ENCODE measurements around the gene ECEL1. TPM values are rescaled to one million over a fixed set of nuclear protein-coding genes. Genes with fewer than 3 reads are reported as not detected.

ECEL1 gene
- total RNA-seq, 4 donors from 2014 or later: not detected

DNA sequence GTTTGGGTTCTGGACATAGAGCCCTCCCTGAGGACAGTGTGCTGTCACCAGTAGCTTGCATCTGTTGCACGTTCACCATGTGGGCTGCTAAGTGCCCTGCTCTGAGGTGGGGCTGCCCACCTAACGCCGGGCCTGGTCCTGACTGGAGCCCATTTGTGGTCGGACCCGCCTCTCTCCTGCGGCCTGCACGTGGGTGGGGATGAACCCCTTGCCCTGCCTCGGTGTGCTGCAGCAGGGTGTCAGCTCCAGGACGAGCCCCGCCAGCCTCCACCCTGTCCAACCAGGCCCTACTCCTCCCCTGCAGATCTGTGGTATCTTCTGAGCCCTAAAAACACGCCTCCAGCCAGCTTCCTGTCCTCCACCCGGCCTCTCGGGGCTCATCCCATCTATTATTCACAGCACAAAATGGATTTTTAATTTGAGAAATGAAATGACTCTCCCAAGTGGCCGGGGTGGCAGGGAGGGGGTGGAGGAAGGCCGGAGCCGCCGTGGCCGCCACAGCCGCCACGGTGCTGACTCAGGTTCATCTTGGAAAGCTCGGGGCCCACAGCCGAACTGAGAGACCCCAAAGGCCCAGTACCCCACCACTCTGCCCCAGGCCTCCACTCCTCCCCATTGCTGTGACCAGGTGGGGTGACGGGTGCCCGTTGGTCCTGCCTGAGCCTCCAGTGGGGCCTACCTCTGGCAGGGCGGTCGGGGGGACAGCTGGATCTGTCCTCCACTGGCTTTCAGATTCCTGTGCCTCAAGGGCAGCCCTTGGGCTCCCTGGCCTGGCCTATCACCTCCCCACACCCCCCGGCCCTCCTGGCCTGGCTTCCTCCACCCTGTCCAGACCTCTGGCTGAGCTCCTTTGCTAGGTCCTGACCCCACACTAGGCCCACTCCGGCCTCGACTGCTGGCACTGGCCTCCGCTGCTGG, 2.8 kb upstream of the ECEL1 start:
- Histone ChIP-seq H3K9me3 (no peaks in the 10 kb centered on the region), H3K27me3 (peaks cover 0 to 21% of the 10 kb centered on the region in 2 donors), H3K27ac (no peak overlapping the region), H3K36me3 (no peaks in the 10 kb centered on the region), H3K4me3 (no peak overlapping the region), H3K4me1 (peaks cover 0 to 19% (median 9%) of the 10 kb centered on the region in 4 donors)
- peak in 1 of 3 donors; percentile 46 for DNase-seq
- TF ChIP-seq, protein P1, sequence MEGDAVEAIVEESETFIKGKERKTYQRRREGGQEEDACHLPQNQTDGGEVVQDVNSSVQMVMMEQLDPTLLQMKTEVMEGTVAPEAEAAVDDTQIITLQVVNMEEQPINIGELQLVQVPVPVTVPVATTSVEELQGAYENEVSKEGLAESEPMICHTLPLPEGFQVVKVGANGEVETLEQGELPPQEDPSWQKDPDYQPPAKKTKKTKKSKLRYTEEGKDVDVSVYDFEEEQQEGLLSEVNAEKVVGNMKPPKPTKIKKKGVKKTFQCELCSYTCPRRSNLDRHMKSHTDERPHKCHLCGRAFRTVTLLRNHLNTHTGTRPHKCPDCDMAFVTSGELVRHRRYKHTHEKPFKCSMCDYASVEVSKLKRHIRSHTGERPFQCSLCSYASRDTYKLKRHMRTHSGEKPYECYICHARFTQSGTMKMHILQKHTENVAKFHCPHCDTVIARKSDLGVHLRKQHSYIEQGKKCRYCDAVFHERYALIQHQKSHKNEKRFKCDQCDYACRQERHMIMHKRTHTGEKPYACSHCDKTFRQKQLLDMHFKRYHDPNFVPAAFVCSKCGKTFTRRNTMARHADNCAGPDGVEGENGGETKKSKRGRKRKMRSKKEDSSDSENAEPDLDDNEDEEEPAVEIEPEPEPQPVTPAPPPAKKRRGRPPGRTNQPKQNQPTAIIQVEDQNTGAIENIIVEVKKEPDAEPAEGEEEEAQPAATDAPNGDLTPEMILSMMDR (IDR thresholded peaks at IDR 0.05): no peak
- no peak for TF ChIP-seq POLR2A (IDR thresholded peaks at IDR 0.05)

DNA sequence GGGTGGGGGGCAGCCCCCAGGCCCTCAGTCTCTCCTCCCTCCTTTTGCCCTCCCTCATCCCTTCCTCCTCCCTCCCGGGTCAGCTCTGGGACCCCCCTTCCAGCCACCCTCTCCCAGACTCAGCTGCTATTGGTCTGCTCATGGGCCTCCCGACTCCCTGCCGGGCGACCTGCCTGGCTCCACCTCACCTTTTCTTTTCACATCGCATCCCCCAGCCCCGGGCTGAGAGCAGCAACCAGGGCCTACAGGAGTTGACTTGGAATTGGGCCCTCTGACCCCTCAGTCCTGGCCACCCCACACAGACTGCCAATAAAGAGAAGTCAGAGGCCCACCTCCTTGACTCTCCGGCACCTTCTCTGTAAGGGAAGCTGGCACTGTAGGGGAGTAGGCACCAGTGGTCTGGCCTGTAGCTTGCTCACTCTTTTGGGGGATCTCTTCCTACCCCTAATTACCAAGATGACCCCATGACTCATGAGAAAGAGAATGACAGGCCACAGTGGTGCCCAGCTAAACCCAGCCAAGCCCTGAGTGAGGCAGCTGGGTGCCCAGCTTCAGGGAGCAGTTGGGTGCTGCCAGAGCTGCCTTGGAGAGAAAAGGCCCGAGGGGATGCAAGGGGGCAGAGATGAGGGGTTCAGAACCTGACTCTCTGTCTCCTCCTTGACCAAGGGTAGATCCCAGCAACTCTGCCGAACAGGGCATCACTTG, 2.0 kb upstream of the ECEL1 start:
- Histone ChIP-seq H3K27me3 (peaks cover 0 to 29% of the 10 kb centered on the region in 2 donors), H3K27ac (no peak overlapping the region), H3K4me3 (no peak overlapping the region), H3K36me3 (no peaks in the 10 kb centered on the region), H3K9me3 (no peaks in the 10 kb centered on the region), H3K4me1 (peaks cover 0 to 20% (median 9%) of the 10 kb centered on the region in 4 donors)
- TF ChIP-seq, protein P1 (IDR thresholded peaks at IDR 0.05): no peak
- TF ChIP-seq POLR2A (IDR thresholded peaks at IDR 0.05): no peak
- peak in 1 of 3 donors; percentile 38 for DNase-seq

DNA sequence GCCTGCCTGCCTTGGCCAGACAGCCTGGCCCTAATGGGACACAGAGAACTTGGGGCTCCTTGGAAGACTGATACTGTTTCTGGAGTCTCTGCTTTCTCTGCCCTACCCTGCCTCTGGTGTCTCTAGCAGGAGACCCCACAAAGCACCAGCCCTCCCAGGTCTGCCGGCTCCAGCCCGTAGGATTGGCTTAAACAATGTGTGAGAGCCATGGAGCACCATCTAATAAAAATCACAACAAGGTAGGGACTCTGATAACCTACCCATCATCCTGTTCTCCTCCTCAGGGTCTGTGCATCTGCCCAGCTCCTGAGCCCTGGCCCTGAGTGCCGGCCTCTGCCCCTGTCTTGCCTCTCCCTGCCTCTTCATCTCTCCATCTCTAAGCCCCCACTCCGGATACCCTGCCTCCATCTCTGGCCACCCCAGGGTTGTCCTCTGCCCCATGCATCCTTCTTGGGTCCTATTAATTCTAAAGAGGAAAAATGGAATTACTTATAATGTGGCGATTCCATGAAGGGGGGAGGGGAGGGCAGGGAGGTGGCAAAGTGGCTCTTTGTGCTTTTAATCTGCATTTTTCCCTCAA, 1.2 kb upstream of the ECEL1 start:
- no peak overlapping the region for H3K4me3 ChIP-seq
- no peak overlapping the region for H3K27ac ChIP-seq
- peak in 1 of 3 donors; percentile 25 for DNase-seq
- no peaks in the 10 kb centered on the region for H3K36me3 ChIP-seq
- peaks cover 0 to 30% of the 10 kb centered on the region in 2 donors for H3K27me3 ChIP-seq
- no peak for TF ChIP-seq POLR2A (IDR thresholded peaks at IDR 0.05)
- H3K9me3 ChIP-seq: no peaks in the 10 kb centered on the region
- peaks cover 0 to 20% (median 9%) of the 10 kb centered on the region in 4 donors for H3K4me1 ChIP-seq

DNA sequence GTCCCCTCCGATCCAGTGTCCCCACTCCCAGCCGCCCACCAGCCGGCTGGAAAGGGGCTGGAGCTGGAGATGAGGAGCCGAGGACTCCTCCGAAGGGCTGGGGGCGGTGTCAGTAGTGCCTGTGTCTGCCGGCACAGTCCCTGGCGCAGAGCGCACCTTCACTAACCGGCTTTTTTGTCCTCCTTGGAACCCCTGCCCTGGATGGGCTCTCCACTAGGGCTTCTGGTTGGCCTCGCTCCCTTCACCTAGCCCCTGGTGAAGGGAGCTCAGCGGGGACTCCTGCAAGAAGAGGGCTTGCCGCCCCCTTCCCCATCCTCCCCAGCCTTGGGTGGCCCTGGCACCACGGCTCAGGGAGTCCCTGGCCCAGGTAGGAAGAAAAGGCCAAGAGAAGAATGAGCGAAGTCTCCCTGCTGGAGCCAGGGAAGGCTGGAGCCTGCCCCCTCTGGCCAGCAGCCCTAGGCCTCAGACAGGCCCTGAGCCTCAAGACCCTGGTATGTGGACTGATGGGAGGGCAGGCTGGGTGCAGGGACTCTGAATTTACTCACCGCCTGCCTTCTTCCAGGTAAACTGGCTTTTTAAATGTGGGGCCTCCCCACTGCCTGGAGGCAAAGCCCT, 570 bp upstream of the ECEL1 start:
- Histone ChIP-seq H3K27ac (no peak overlapping the region), H3K4me1 (peaks cover 0 to 20% (median 9%) of the 10 kb centered on the region in 4 donors), H3K36me3 (no peaks in the 10 kb centered on the region), H3K9me3 (no peaks in the 10 kb centered on the region), H3K4me3 (no peak overlapping the region), H3K27me3 (peaks cover 0 to 30% of the 10 kb centered on the region in 2 donors)
- peak in 1 of 3 donors; percentile 32 for DNase-seq
- TF ChIP-seq, protein P1 (IDR thresholded peaks at IDR 0.05): no peak
- TF ChIP-seq POLR2A (IDR thresholded peaks at IDR 0.05): no peak

DNA sequence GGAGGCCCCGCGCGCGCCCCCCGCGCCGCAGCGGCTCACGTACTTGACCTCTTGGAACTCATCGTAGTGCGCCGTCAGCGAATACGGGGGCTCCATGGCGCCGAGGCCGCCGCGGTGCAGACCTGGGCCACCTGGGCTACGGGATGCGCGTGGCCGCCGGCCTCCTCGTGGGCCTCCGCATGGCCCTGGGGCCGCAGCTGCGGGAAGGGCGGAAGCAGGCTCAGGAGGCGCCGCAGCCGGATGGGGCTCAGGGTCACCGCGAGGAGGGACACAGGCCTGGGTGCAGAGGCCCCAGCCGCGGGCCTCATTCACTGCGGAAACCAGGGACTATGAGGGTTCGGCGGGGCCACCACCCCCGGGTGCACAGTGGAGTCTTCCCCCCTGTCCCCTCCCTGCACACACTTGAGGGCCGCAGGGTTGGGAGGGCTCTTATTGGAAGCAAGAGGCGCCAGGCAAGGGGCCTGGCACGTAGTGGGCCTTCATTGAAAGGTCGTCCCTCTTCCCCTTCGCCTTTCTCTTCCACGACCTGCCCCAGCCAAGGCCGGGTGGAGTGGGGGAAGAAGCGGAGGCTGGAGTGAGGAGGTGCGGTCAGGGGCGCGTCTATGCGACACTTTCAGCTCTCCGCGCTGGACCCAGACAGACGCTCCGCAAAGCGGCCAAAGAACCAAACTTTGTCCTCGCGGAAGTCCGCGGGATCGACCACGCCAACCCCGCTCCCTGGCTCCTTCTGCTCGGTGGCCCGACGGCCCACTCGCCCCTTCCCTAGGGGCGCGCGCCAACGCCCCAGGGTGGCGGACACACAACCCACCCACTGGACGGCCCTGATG, 863 bp downstream of the ECEL1 start:
- Histone ChIP-seq H3K9me3 (no peaks in the 10 kb centered on the region), H3K27ac (no peak overlapping the region), H3K4me1 (peaks cover 0 to 20% (median 9%) of the 10 kb centered on the region in 4 donors), H3K4me3 (peak overlapping the region in 2 of 4 donors; percentile 14 to 32), H3K36me3 (no peaks in the 10 kb centered on the region), H3K27me3 (peaks cover 0 to 30% of the 10 kb centered on the region in 2 donors)
- DNase-seq: peak in 1 of 3 donors; percentile 29
- no peak for TF ChIP-seq POLR2A (IDR thresholded peaks at IDR 0.05)
- TF ChIP-seq, protein P1 (IDR thresholded peaks at IDR 0.05): no peak

Data from Peyer's patch (tissue), 4 donors.